ENCODE measurements around the gene SIL1. TPM values are rescaled to one million over a fixed set of nuclear protein-coding genes. Genes with fewer than 3 reads are reported as not detected.

Gene SIL1
- total and polyA plus RNA-seq, 2 of the 13 experiments (the other 11 are each of a cell fraction or from before 2014, with no cell fraction given), result 26.0 to 30.0 TPM

DNA sequence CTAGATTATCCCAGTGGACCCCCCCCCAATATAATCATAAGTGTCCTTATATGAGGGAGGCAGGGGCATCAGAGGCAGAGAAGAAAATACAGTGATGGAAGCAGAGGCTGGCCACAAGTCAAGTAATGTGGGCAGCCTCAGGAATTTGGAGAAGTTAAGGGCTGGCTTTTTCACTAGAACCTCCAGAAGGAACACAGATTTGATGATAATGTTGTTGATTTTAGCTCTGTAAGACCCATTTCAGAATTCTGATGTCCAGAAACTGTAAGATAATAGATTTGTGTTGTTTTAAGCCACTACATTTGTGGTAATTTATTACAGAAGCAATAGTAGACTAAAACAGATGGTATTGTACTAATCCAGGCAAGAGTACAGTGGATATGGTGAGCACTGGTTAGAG lies 286.7 kb downstream of the SIL1 start:
- BruUV-seq (replicated peaks), result no TSS peak
- Histone ChIP-seq H3K4me1 (ENCODE audit: insufficient read depth, low read length) (no peaks in the 10 kb centered on the region), H3K9me3 (ENCODE audit: low read length) (no peaks in the 10 kb centered on the region), H3K4me2 (ENCODE audit: low read depth, low read length) (no peak overlapping the region), H2AFZ (ENCODE audit: low read length) (no peak overlapping the region), H3K27me3 (ENCODE audit: control insufficient read depth in 1 of 2, insufficient read depth in 2 of 2, low read length in 2 of 2) (no peaks in the 10 kb centered on the region; a peak in 1 of 5 replicates), H3K27ac (ENCODE audit: extremely low read length, insufficient read depth, low read length) (no peak overlapping the region), H4K20me1 (ENCODE audit: insufficient read depth, low read length) (no peaks in the 10 kb centered on the region), H3K79me2 (ENCODE audit: insufficient read depth, low read length) (no peaks in the 10 kb centered on the region), H3K4me3 (replicated peaks in 1 of 3; ENCODE audit: insufficient read depth in 1 of 3, low read depth in 2 of 3, low read length in 3 of 3) (no peak overlapping the region), H3K36me3 (replicated peaks in 1 of 2; ENCODE audit: control insufficient read depth in 1 of 2, insufficient read depth in 2 of 2, low read length in 2 of 2) (peaks cover 4 to 57% of the 10 kb centered on the region in 2 experiments; a peak in 3 of 5 replicates), H3K9ac (ENCODE audit: insufficient read depth, low read depth, low read length) (no peak overlapping the region)
- no peak for FAIRE-seq
- in situ Hi-C loops (cut with HindIII; ENCODE audit: extremely low pct_ligation_motif_present, low pct_unique_long_range_greater_than_20kb), result no loop called here
- intact Hi-C loops (cut with micrococcal nuclease; ENCODE audit: unreplicated experiment), result no loop called here
- ChIA-PET POLR2A (no interaction called here), CTCF (ENCODE audit: low intra/inter-chr PET ratio, low total read pairs) (no interaction called here)
- ATAC-seq, result no peak
- TF ChIP-seq ZNF430 (CRISPR knock-in tag; IDR thresholded peaks at IDR 0.05) (no peak), PLRG1 (conservative IDR thresholded peaks at IDR 0.05) (no peak), ISX (CRISPR knock-in tag; conservative IDR thresholded peaks at IDR 0.05) (no peak), RAD21 (CRISPR knock-in tag; IDR thresholded peaks at IDR 0.05) (no peak), GABPA (IDR thresholded peaks at IDR 0.05; ENCODE audit: low read depth, low read length) (no peak), GABPA (CRISPR knock-in tag; IDR thresholded peaks at IDR 0.05; ENCODE audit: low read depth) (no peak), POLR2AphosphoS2 (IDR thresholded peaks at IDR 0.05; ENCODE audit: low read depth, low read length) (no peak), PHF21A (CRISPR knock-in tag; IDR thresholded peaks at IDR 0.05) (no peak), BHLHE40 (IDR thresholded peaks at IDR 0.05; ENCODE audit: low read length) (no peak), MEIS2 (CRISPR knock-in tag; IDR thresholded peaks at IDR 0.05) (no peak), ZNF460 (CRISPR knock-in tag; IDR thresholded peaks at IDR 0.05; ENCODE audit: borderline replicate concordance) (no peak), RFXANK (CRISPR knock-in tag; IDR thresholded peaks at IDR 0.05) (no peak), MEF2D (CRISPR knock-in tag; IDR thresholded peaks at IDR 0.05) (no peak), SRSF9 (IDR thresholded peaks at IDR 0.05; ENCODE audit: borderline replicate concordance, insufficient read depth, low read depth, low read length, poor library complexity, severe bottlenecking) (no peak), NFYC (CRISPR knock-in tag; IDR thresholded peaks at IDR 0.05) (no peak), ADNP (CRISPR knock-in tag; IDR thresholded peaks at IDR 0.05) (no peak), RBAK (CRISPR knock-in tag; IDR thresholded peaks at IDR 0.05) (no peak), HNRNPH1 (optimal IDR thresholded peaks at IDR 0.05; ENCODE audit: low read depth, low read length) (no peak), ZNF616 (CRISPR knock-in tag; IDR thresholded peaks at IDR 0.05; ENCODE audit: low read depth) (no peak)
- no peak for DNase-seq (ENCODE audit: low spot score)
